ENCODE measurements around the gene ANKMY1.

DNA sequence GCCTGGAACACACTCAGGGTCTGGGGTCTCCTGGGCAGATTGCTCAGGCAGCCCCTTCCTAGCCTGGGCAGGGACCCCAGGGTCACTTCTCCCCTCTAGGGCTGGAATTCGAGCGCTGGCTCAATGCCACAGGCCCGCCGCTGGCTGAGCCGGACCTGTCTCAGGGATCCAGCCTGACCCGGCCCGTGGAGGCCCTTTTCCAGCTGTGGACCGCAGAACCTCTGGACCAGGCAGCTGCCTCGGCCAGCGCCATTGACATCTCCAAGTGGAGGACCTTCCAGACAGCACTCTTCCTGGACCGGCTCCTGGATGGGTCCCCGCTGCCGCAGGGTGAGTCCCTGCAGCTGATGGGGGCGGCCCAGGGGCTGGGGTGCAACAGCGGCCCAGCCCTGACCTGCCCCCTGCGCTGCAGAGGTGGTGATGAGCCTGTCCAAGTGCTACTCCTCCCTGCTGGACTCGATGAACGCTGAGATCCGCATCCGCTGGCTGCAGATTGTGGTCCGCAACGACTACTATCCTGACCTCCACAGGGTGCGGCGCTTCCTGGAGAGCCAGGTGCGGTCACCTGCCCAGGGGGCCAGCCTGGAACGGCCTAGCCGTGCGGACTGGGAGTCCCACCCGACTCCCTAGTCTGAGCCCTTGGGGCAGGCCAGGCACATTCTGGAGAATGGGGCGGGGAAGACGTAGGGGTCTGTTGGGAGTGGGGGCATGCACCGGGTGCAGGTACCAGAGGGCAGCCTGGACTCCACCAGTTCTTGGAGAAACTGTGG, 18.8 kb upstream of the ANKMY1 start:
- TF ChIP-seq, protein P1, sequence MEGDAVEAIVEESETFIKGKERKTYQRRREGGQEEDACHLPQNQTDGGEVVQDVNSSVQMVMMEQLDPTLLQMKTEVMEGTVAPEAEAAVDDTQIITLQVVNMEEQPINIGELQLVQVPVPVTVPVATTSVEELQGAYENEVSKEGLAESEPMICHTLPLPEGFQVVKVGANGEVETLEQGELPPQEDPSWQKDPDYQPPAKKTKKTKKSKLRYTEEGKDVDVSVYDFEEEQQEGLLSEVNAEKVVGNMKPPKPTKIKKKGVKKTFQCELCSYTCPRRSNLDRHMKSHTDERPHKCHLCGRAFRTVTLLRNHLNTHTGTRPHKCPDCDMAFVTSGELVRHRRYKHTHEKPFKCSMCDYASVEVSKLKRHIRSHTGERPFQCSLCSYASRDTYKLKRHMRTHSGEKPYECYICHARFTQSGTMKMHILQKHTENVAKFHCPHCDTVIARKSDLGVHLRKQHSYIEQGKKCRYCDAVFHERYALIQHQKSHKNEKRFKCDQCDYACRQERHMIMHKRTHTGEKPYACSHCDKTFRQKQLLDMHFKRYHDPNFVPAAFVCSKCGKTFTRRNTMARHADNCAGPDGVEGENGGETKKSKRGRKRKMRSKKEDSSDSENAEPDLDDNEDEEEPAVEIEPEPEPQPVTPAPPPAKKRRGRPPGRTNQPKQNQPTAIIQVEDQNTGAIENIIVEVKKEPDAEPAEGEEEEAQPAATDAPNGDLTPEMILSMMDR (CRISPR knock-in tag; IDR thresholded peaks at IDR 0.05) = no peak
- TF ChIP-seq SMARCC2 (IDR thresholded peaks at IDR 0.05) (no peak), ATF7 (IDR thresholded peaks at IDR 0.05) (no peak), ATF7 (CRISPR knock-in tag; IDR thresholded peaks at IDR 0.05) (no peak), RFX5 (IDR thresholded peaks at IDR 0.05; ENCODE audit: low read depth, low read length) (no peak), HDAC6 (IDR thresholded peaks at IDR 0.05; ENCODE audit: low read depth, low read length) (no peak), CENPX (CRISPR knock-in tag; IDR thresholded peaks at IDR 0.05) (no peak)
- TF ChIP-seq, protein P2, sequence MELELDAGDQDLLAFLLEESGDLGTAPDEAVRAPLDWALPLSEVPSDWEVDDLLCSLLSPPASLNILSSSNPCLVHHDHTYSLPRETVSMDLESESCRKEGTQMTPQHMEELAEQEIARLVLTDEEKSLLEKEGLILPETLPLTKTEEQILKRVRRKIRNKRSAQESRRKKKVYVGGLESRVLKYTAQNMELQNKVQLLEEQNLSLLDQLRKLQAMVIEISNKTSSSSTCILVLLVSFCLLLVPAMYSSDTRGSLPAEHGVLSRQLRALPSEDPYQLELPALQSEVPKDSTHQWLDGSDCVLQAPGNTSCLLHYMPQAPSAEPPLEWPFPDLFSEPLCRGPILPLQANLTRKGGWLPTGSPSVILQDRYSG (CRISPR knock-in tag; IDR thresholded peaks at IDR 0.05) = no peak
- TF ChIP-seq, protein P3, sequence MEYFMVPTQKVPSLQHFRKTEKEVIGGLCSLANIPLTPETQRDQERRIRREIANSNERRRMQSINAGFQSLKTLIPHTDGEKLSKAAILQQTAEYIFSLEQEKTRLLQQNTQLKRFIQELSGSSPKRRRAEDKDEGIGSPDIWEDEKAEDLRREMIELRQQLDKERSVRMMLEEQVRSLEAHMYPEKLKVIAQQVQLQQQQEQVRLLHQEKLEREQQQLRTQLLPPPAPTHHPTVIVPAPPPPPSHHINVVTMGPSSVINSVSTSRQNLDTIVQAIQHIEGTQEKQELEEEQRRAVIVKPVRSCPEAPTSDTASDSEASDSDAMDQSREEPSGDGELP (IDR thresholded peaks at IDR 0.05; ENCODE audit: borderline replicate concordance, low read depth) = no peak
- TF ChIP-seq, protein P4, sequence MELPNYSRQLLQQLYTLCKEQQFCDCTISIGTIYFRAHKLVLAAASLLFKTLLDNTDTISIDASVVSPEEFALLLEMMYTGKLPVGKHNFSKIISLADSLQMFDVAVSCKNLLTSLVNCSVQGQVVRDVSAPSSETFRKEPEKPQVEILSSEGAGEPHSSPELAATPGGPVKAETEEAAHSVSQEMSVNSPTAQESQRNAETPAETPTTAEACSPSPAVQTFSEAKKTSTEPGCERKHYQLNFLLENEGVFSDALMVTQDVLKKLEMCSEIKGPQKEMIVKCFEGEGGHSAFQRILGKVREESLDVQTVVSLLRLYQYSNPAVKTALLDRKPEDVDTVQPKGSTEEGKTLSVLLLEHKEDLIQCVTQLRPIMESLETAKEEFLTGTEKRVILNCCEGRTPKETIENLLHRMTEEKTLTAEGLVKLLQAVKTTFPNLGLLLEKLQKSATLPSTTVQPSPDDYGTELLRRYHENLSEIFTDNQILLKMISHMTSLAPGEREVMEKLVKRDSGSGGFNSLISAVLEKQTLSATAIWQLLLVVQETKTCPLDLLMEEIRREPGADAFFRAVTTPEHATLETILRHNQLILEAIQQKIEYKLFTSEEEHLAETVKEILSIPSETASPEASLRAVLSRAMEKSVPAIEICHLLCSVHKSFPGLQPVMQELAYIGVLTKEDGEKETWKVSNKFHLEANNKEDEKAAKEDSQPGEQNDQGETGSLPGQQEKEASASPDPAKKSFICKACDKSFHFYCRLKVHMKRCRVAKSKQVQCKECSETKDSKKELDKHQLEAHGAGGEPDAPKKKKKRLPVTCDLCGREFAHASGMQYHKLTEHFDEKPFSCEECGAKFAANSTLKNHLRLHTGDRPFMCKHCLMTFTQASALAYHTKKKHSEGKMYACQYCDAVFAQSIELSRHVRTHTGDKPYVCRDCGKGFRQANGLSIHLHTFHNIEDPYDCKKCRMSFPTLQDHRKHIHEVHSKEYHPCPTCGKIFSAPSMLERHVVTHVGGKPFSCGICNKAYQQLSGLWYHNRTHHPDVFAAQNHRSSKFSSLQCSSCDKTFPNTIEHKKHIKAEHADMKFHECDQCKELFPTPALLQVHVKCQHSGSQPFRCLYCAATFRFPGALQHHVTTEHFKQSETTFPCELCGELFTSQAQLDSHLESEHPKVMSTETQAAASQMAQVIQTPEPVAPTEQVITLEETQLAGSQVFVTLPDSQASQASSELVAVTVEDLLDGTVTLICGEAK (IDR thresholded peaks at IDR 0.05) = no peak
- TF ChIP-seq, protein P4 (CRISPR knock-in tag; IDR thresholded peaks at IDR 0.05) = no peak
- TF ChIP-seq, protein P5, sequence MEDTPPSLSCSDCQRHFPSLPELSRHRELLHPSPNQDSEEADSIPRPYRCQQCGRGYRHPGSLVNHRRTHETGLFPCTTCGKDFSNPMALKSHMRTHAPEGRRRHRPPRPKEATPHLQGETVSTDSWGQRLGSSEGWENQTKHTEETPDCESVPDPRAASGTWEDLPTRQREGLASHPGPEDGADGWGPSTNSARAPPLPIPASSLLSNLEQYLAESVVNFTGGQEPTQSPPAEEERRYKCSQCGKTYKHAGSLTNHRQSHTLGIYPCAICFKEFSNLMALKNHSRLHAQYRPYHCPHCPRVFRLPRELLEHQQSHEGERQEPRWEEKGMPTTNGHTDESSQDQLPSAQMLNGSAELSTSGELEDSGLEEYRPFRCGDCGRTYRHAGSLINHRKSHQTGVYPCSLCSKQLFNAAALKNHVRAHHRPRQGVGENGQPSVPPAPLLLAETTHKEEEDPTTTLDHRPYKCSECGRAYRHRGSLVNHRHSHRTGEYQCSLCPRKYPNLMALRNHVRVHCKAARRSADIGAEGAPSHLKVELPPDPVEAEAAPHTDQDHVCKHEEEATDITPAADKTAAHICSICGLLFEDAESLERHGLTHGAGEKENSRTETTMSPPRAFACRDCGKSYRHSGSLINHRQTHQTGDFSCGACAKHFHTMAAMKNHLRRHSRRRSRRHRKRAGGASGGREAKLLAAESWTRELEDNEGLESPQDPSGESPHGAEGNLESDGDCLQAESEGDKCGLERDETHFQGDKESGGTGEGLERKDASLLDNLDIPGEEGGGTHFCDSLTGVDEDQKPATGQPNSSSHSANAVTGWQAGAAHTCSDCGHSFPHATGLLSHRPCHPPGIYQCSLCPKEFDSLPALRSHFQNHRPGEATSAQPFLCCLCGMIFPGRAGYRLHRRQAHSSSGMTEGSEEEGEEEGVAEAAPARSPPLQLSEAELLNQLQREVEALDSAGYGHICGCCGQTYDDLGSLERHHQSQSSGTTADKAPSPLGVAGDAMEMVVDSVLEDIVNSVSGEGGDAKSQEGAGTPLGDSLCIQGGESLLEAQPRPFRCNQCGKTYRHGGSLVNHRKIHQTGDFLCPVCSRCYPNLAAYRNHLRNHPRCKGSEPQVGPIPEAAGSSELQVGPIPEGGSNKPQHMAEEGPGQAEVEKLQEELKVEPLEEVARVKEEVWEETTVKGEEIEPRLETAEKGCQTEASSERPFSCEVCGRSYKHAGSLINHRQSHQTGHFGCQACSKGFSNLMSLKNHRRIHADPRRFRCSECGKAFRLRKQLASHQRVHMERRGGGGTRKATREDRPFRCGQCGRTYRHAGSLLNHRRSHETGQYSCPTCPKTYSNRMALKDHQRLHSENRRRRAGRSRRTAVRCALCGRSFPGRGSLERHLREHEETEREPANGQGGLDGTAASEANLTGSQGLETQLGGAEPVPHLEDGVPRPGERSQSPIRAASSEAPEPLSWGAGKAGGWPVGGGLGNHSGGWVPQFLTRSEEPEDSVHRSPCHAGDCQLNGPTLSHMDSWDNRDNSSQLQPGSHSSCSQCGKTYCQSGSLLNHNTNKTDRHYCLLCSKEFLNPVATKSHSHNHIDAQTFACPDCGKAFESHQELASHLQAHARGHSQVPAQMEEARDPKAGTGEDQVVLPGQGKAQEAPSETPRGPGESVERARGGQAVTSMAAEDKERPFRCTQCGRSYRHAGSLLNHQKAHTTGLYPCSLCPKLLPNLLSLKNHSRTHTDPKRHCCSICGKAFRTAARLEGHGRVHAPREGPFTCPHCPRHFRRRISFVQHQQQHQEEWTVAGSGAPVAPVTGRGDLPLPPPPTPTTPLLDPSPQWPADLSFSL (CRISPR knock-in tag; IDR thresholded peaks at IDR 0.05) = no peak

All from HepG2 (cell line).